Endodermal cell (in vitro differentiated cells): ENCODE measurements around the gene ARHGEF28. TPM values are rescaled to one million over a fixed set of nuclear protein-coding genes. Genes with fewer than 3 reads are reported as not detected.

Experiments
- DNase-seq: peaks from one replicate; pipeline ENCODE4 v3.0.0-alpha.2; 2017
- H3K27ac ChIP-seq: 2 replicates; pipeline ENCODE4 v1.5.1; 2013; ENCODE audit warnings: mild to moderate bottlenecking, low read depth, low read length, moderate library complexity
- H3K27me3 ChIP-seq: 2 replicates; pipeline ENCODE4 v1.6.1; 2013; ENCODE audit warnings: mild to moderate bottlenecking, low read length, moderate library complexity; ENCODE audit not compliant: insufficient read depth, control insufficient read depth, poor library complexity, severe bottlenecking
- H3K36me3 ChIP-seq: 2 replicates; pipeline ENCODE4 v1.7.0; 2013; ENCODE audit warnings: mild to moderate bottlenecking, low read length, moderate library complexity; ENCODE audit not compliant: control insufficient read depth, insufficient read depth
- H3K4me1 ChIP-seq: one replicate; pipeline ENCODE4 v1.7.0; 2013; ENCODE audit warnings: low read length; ENCODE audit not compliant: control insufficient read depth, insufficient read depth
- H3K4me3 ChIP-seq: 2 replicates; pipeline ENCODE4 v1.5.1; 2013; ENCODE audit warnings: mild to moderate bottlenecking, low read length, moderate library complexity
- H3K9ac ChIP-seq: 2 replicates; pipeline ENCODE4 v1.6.1; 2013; ENCODE audit warnings: mild to moderate bottlenecking, low read length, moderate library complexity; ENCODE audit not compliant: poor library complexity, severe bottlenecking; ENCODE audit errors: extremely low read depth
- H3K9me3 ChIP-seq: 2 replicates; pipeline ENCODE4 v1.6.1; 2013; ENCODE audit warnings: mild to moderate bottlenecking, low read length, moderate library complexity; ENCODE audit not compliant: control insufficient read depth
- H3K27ac Mint-ChIP-seq: 2 replicates; pipeline ENCODE4 v1.8.0; 2020; ENCODE audit warnings: mixed read lengths
- H3K27me3 Mint-ChIP-seq: 2 replicates; pipeline ENCODE4 v1.8.0; 2021; ENCODE audit warnings: mild to moderate bottlenecking, mixed read lengths; ENCODE audit not compliant: insufficient read depth
- H3K36me3 Mint-ChIP-seq: 2 replicates; pipeline ENCODE4 v1.8.0; 2020; ENCODE audit warnings: low read depth, mixed read lengths
- H3K4me1 Mint-ChIP-seq: 2 replicates; pipeline ENCODE4 v1.8.0; 2020; ENCODE audit warnings: mixed read lengths
- H3K4me3 Mint-ChIP-seq: 2 replicates; pipeline ENCODE4 v1.8.0; 2020; ENCODE audit warnings: mild to moderate bottlenecking, moderate library complexity, mixed read lengths
- H3K9me3 Mint-ChIP-seq: 2 replicates; pipeline ENCODE4 v1.8.0; 2020; ENCODE audit warnings: mild to moderate bottlenecking, mixed read lengths
- WGBS, 2 experiments: methylation state at CpG; one replicate each; pipeline versions ENCODE4 v1.1.5 to v1.1.7; 2013; ENCODE audit warnings: missing lambda C conversion rate in 2 of 2, mixed read lengths in 1 of 2; ENCODE audit not compliant: insufficient coverage in 1 of 2, insufficient read length in 1 of 2; 5-methylcytosine and 5-hydroxymethylcytosine counted together
- long read RNA-seq, 4 experiments: library from polyadenylated mRNA in 2 of 4; library from RNA in 1 of 4; library from capped mRNA in 1 of 4; stranded (forward) in 3 of 4; unstranded in 1 of 4; transcript quantifications; one replicate each; pipeline ENCODE4 v2.0.0, GENCODE V29; 2020 to 2021; ENCODE audit warnings: inconsistent platforms in 1 of 4
- polyA plus RNA-seq, 2 experiments: library from polyadenylated mRNA; stranded (reverse); fragments of 50-300 nt; gene quantifications; one replicate each; pipeline ENCODE4 v1.2.3, GENCODE V29; 2013
- total RNA-seq, 2 donors: library from RNA; stranded (reverse); fragmentation: NEBNext Ultra II Directional in 1 of 2; extraction: Animal tissue kit (Norgen Biotek cat#: 25700) in 1 of 2; gene quantifications; 2 replicates in 1 of 2; 3 replicates in 1 of 2; pipeline ENCODE4 v1.2.1, GENCODE V29; 2021
- TF ChIP-seq, protein P1 (sequence below): fragments of 200-600 bp; sonication (generic); conservative IDR thresholded peaks from 2 replicates; pipeline ENCODE4 v1.5.0; 2021; ENCODE audit warnings: antibody characterized with exemption, mild to moderate bottlenecking

Gene ARHGEF28, protein sequence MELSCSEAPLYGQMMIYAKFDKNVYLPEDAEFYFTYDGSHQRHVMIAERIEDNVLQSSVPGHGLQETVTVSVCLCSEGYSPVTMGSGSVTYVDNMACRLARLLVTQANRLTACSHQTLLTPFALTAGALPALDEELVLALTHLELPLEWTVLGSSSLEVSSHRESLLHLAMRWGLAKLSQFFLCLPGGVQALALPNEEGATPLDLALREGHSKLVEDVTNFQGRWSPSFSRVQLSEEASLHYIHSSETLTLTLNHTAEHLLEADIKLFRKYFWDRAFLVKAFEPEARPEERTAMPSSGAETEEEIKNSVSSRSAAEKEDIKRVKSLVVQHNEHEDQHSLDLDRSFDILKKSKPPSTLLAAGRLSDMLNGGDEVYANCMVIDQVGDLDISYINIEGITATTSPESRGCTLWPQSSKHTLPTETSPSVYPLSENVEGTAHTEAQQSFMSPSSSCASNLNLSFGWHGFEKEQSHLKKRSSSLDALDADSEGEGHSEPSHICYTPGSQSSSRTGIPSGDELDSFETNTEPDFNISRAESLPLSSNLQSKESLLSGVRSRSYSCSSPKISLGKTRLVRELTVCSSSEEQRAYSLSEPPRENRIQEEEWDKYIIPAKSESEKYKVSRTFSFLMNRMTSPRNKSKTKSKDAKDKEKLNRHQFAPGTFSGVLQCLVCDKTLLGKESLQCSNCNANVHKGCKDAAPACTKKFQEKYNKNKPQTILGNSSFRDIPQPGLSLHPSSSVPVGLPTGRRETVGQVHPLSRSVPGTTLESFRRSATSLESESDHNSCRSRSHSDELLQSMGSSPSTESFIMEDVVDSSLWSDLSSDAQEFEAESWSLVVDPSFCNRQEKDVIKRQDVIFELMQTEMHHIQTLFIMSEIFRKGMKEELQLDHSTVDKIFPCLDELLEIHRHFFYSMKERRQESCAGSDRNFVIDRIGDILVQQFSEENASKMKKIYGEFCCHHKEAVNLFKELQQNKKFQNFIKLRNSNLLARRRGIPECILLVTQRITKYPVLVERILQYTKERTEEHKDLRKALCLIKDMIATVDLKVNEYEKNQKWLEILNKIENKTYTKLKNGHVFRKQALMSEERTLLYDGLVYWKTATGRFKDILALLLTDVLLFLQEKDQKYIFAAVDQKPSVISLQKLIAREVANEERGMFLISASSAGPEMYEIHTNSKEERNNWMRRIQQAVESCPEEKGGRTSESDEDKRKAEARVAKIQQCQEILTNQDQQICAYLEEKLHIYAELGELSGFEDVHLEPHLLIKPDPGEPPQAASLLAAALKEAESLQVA (N-terminal part only)
- total RNA-seq, result 1 to 10 TPM in 1 of 2 donors, under 1 TPM in 1; 0.92 to 1.2 TPM
- 1.5 TPM for polyA plus RNA-seq (2013, experiment 1 of 2)
- polyA plus RNA-seq (2013, experiment 2 of 2), result 0.83 TPM
- long read RNA-seq, experiment 1, partial matches to known transcripts, result 0 of 1 reads
- long read RNA-seq, experiment 1, other reads (novel, unspliced or antisense), result 1 of 1 reads
- long read RNA-seq, experiment 2, result 0 reads
- long read RNA-seq, experiment 3, result 0 reads
- long read RNA-seq, experiment 4, result 0 reads

DNA sequence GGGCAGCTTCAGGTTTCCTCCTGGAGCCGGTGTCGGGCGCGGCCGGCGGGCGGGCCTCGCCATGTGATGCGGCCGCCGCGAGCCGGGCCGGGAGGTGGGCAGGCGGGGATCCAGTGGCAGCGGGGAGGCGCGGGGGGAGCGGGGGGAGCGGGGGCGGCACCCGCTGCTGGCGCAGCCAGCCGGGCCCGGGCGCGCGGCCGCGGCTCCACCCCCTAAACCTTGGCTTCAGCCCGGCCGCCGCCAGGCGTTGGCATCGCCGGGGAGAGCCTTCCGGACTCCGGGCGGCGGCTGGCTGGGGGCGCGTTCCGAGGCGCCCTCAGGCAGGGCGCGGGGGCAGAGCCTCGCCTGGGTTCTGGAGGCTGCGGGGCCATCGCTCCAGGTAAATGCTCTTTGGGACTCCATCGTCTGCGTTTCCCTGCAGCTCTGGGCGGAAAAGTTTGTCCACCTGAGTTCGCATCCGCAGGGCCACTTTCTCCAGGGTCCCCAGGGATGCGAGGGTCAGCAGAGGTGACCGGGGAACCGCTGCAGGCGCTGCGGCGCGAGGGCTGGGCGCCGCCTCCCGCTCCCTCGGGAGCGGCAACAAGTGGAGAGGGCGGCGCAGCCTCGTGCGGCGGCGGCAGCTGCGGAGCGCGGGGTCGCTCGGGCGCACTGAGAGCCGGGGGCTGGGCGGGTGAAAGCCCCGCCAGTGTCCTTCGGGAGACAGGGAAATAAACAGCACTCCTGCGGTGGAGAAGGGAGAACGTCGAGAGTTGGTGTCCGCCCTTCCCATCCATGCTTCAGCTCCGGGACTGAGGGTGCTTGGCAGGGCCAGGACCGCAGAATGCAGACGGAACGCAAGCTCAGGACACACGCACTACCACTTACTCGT is at the start of gene ARHGEF28:
TSS of gene ARHGEF28 (plus strand) at position 253 of the 868 bp plus-strand sequence. CDS start 58,656 bp downstream, outside the sequence.
- Histone ChIP-seq H3K4me3 (peak within 1 kb of the TSS; percentile 80), H3K9me3 (no peaks in the 10 kb centered on the region), H3K27me3 (peaks cover 61% of the 10 kb centered on the region), H3K36me3 (no peaks in the 10 kb centered on the region), H3K9ac (no peak within 1 kb of the TSS), H3K4me1 (no peaks in the 10 kb centered on the region), H3K27ac (no peak within 1 kb of the TSS)
- DNase-seq, result peak; percentile 83
- H3K27me3 Mint-ChIP-seq, result peaks cover 56% of the 10 kb centered on the region
- H3K36me3 Mint-ChIP-seq, result no peaks in the 10 kb centered on the region
- H3K9me3 Mint-ChIP-seq, result no peaks in the 10 kb centered on the region
- no peak within 1 kb of the TSS for H3K27ac Mint-ChIP-seq
- WGBS, 2 experiments, result 3 to 6% methylated on average over 36 to 92 of the region's 92 CpGs
- TF ChIP-seq, protein P1, sequence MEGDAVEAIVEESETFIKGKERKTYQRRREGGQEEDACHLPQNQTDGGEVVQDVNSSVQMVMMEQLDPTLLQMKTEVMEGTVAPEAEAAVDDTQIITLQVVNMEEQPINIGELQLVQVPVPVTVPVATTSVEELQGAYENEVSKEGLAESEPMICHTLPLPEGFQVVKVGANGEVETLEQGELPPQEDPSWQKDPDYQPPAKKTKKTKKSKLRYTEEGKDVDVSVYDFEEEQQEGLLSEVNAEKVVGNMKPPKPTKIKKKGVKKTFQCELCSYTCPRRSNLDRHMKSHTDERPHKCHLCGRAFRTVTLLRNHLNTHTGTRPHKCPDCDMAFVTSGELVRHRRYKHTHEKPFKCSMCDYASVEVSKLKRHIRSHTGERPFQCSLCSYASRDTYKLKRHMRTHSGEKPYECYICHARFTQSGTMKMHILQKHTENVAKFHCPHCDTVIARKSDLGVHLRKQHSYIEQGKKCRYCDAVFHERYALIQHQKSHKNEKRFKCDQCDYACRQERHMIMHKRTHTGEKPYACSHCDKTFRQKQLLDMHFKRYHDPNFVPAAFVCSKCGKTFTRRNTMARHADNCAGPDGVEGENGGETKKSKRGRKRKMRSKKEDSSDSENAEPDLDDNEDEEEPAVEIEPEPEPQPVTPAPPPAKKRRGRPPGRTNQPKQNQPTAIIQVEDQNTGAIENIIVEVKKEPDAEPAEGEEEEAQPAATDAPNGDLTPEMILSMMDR, result no peak
- peak within 1 kb of the TSS; percentile 51 for H3K4me3 Mint-ChIP-seq
- peaks cover 2% of the 10 kb centered on the region for H3K4me1 Mint-ChIP-seq

DNA sequence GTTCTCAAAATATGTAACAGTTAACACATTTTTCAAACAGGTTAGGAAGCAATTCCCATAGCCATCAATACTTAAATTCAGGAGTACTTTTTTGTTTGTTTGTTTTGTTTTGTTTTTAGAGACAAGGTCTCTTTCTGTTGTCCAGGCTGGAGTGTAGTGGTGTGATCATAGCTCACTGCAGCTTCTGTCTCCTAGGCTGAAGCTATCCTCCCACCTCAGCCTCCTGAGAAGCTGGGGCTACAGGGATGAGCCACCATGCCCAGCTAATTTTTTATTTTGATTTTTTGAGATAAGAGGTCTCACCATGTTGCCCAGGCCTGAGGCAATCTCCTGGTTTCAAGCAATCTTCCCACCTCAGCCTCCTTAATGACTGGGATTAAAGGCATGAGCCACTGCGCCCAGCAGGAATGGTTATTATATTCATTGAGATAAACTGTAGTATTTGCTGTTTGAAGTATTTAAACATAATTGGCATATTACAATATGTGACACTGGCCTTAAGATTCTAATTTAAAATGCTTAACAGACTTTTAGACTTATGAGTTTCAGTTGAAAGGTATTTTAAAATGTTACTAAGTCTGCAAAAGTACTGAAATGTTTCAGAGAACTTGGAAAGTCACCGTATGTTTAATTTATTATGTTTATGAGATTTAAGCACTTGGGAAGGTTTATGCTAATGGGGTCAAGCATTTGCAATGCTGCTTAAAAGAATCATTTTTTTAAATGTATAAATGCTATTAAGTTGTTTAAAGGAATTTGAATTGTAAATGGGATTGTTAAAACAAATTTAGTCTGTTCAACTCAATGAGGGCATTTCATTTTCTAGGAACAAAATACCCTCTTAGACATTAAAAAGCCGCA is 43.5 kb upstream of the ARHGEF28 start:
- DNase-seq, result no peak
- Mint-ChIP-seq H3K9me3 (no peaks in the 10 kb centered on the region), H3K27me3 (no peaks in the 10 kb centered on the region), H3K4me3 (no peak overlapping the region), H3K36me3 (peaks cover 33% of the 10 kb centered on the region), H3K4me1 (peaks cover 6% of the 10 kb centered on the region), H3K27ac (no peak overlapping the region)
- Histone ChIP-seq H3K9me3 (no peaks in the 10 kb centered on the region), H3K27me3 (no peaks in the 10 kb centered on the region), H3K36me3 (peaks cover 40% of the 10 kb centered on the region), H3K9ac (no peak overlapping the region), H3K27ac (no peak overlapping the region), H3K4me3 (no peak overlapping the region), H3K4me1 (no peaks in the 10 kb centered on the region)
- 0 to 61% methylated on average over 1 to 3 of the region's 3 CpGs for WGBS, 2 experiments
- TF ChIP-seq, protein P1, result no peak
